Smooth muscle cell of the brain vasculature (primary cell): Measurements from ENCODE around the gene MX2.

Source experiments
- DNase-seq: peaks from one replicate; pipeline ENCODE4 v3.0.0-alpha.2; 2012; ENCODE audit warnings: low read depth, low spot score

Gene MX2

GRCh38 chr21:41387042-41387819, 25.4 kb downstream of the MX2 start:
- DNase-seq, result no peak

- no peak for DNase-seq
These were observed 26.0 kb downstream of the MX2 start for GRCh38 chr21:41387824-41388223.

GRCh38 chr21:41388259-41388658, 26.4 kb downstream of the MX2 start:
- no peak for DNase-seq

- no peak for DNase-seq
These were observed 28.3 kb downstream of the MX2 start for GRCh38 chr21:41390043-41390639.

- no peak for DNase-seq
These were observed 32.1 kb downstream of the MX2 start for GRCh38 chr21:41393876-41394465.

- no peak for DNase-seq
These were observed 34.8 kb downstream of the MX2 start for GRCh38 chr21:41396558-41397075.

GRCh38 chr21:41397471-41397891, 35.7 kb downstream of the MX2 start:
- DNase-seq, result no peak

GRCh38 chr21:41398251-41398650, 36.4 kb downstream of the MX2 start:
- DNase-seq, result no peak

GRCh38 chr21:41398831-41399230, 37.0 kb downstream of the MX2 start:
- no peak for DNase-seq

- no peak for DNase-seq
These were observed 37.5 kb downstream of the MX2 start for GRCh38 chr21:41399246-41399800.

GRCh38 chr21:41402231-41402630, 40.4 kb downstream of the MX2 start:
- no peak for DNase-seq

GRCh38 chr21:41402796-41403195, 41.0 kb downstream of the MX2 start:
- DNase-seq, result no peak

- DNase-seq, result no peak
These were observed 41.5 kb downstream of the MX2 start for GRCh38 chr21:41403331-41403730.

GRCh38 chr21:41403966-41404365, 42.1 kb downstream of the MX2 start:
- DNase-seq, result no peak

- DNase-seq, result no peak
These were observed 43.5 kb downstream of the MX2 start for GRCh38 chr21:41405321-41405720.

- no peak for DNase-seq
These were observed 44.5 kb downstream of the MX2 start for GRCh38 chr21:41406340-41406739.

GRCh38 chr21:41407541-41408460, 46.0 kb downstream of the MX2 start:
- DNase-seq, result no peak

- DNase-seq, result no peak
These were observed 48.5 kb downstream of the MX2 start for GRCh38 chr21:41410361-41410760.

GRCh38 chr21:41410767-41411448, 49.1 kb downstream of the MX2 start:
- DNase-seq, result no peak

GRCh38 chr21:41411449-41412089, 49.7 kb downstream of the MX2 start:
- DNase-seq, result no peak
